K562 treated with DMSO at 1 percent for 48 hours (cell line): Measurements from ENCODE around the gene DSG1. TPM values are rescaled to one million over a fixed set of nuclear protein-coding genes. Genes with fewer than 3 reads are reported as not detected.

Experiments used
- total RNA-seq: library from RNA; unstranded; fragments of 300-600 nt; gene quantifications from 2 replicates; pipeline ENCODE4 v1.2.3, GENCODE V29; 2022; ENCODE audit warnings: low replicate concordance; ENCODE audit errors: extremely low read depth

The DSG1 gene
- total RNA-seq = not detected in 2 replicates

GRCh38 chr18:31317860-31318259 is at the start of gene DSG1:
Gene DSG1, plus strand, starts transcription at chr18:31318160. Its CDS starts 141 bp downstream, at chr18:31318301.

GRCh38 chr18:31376477-31376876 is 58.5 kb downstream of the DSG1 start, which contains the start of gene DSG4:
Gene DSG4, plus strand, starts transcription at chr18:31376777. Its CDS starts 135 bp downstream, at chr18:31376912.

Other genes starting within 250 kb of the DSG1 start
- not detected in 2 replicates for gene DSC2, start 215.7 kb upstream of the DSG1 start, total RNA-seq
- gene DSC1, start 155.3 kb upstream of the DSG1 start, total RNA-seq = not detected in 2 replicates
- not detected in 2 replicates for gene DSG4, start 58.6 kb downstream of the DSG1 start, total RNA-seq
- gene DSG3, start 129.6 kb downstream of the DSG1 start, total RNA-seq = not detected in 2 replicates
- gene DSG2, start 180.0 kb downstream of the DSG1 start, total RNA-seq = not detected in 2 replicates